HCT116 (cell line): ENCODE data around the gene PSME2. TPM values are rescaled to one million over a fixed set of nuclear protein-coding genes. Genes with fewer than 3 reads are reported as not detected.

Source experiments
- ATAC-seq: fragments of 200-7000 bp; cut with Tn5 transposase; 2 replicates; pipeline ENCODE4 v1.9.1; 2020; ENCODE audit warnings: mild to moderate bottlenecking, moderate library complexity
- BruUV-seq: library from RNA; stranded (reverse); fragments of 400-500 nt; replicated peaks from 2 replicates; lab custom pipeline; 2021; lab: Mats Ljungman, UMichigan
- CTCF ChIA-PET: fragments of 300-600 bp; sonication (Branson Sonifier 250); formaldehyde crosslinking; loops from one replicate; lab custom pipeline; 2021; ENCODE audit warnings: antibody characterized with exemption; lab: Charles Lee
- POLR2A ChIA-PET: fragments of 300-600, 350-600 bp; sonication (Branson Sonifier 250); formaldehyde crosslinking; loops from one replicate; lab custom pipeline; 2021; ENCODE audit warnings: antibody characterized with exemption; lab: Charles Lee
- RAD21 ChIA-PET, 2 experiments: fragments of 300-600 bp; sonication (Branson Sonifier 250); formaldehyde crosslinking; loops; one replicate each; lab custom pipeline; 2023; ENCODE audit warnings: low total read pairs in 2 of 2; ENCODE audit not compliant: uncharacterized antibody in 2 of 2, unreplicated experiment in 2 of 2, low non-redundant PET in 1 of 2; lab: Charles Lee
- DNase-seq: peaks from one replicate; pipeline ENCODE4 v3.0.0-alpha.2; 2010; ENCODE audit warnings: low read depth, low spot score
- H2AFZ ChIP-seq: fragments of 200-600 bp; shearing (Covaris generic), sonication (generic); 2 replicates; pipeline ENCODE4 v1.6.1; 2017; ENCODE audit warnings: low read depth, mixed run types, mixed read lengths, antibody characterized with exemption, low read length; ENCODE audit not compliant: poor library complexity, severe bottlenecking
- H3K27ac ChIP-seq: 2 replicates; pipeline ENCODE4 v1.5.1; 2012; ENCODE audit warnings: low read depth, low read length
- H3K27me3 ChIP-seq: fragments of 200-600 bp; sonication (generic); 2 replicates; pipeline ENCODE4 v1.6.1; 2016; ENCODE audit warnings: mixed run types, low read length, mixed read lengths; ENCODE audit not compliant: insufficient read depth
- H3K36me3 ChIP-seq, 2 experiments: fragments of 200-500 bp in 1 of 2; fragments of 200-600 bp in 1 of 2; sonication (Bioruptor generic) in 1 of 2; sonication (generic) in 1 of 2; 2 replicates each; pipeline versions ENCODE4 v1.5.1 to v1.6.1; 2014 to 2016; ENCODE audit warnings: low read length in 2 of 2, inconsistent platforms in 1 of 2, mixed read lengths in 1 of 2, mixed run types in 1 of 2; ENCODE audit not compliant: insufficient read depth in 2 of 2, control insufficient read depth in 1 of 2
- H3K4me1 ChIP-seq, 2 experiments: fragments of 200-600 bp in 1 of 2; sonication (generic) in 1 of 2; 2 replicates each; pipeline versions ENCODE4 v1.5.1 to v1.6.1; 2012 to 2017; ENCODE audit warnings: low read length in 2 of 2, inconsistent platforms in 1 of 2, mild to moderate bottlenecking in 1 of 2, mixed read lengths in 1 of 2, mixed run types in 1 of 2, moderate library complexity in 1 of 2; ENCODE audit not compliant: insufficient read depth in 2 of 2, control insufficient read depth in 1 of 2
- H3K4me2 ChIP-seq: fragments of 200-600 bp; sonication (generic); 2 replicates; pipeline ENCODE4 v1.6.1; 2017; ENCODE audit warnings: mixed run types, low read length, mixed read lengths
- H3K4me3 ChIP-seq, 2 experiments: fragments of 200-600 bp in 1 of 2; sonication (generic) in 1 of 2; replicated peaks in 1 of 2; 2 replicates each; pipeline ENCODE4 v1.5.1; 2011 to 2016; ENCODE audit warnings: low read length in 2 of 2, control low read depth in 1 of 2, low read depth in 1 of 2, mild to moderate bottlenecking in 1 of 2, mixed read lengths in 1 of 2, mixed run types in 1 of 2
- H3K79me2 ChIP-seq: fragments of 200-600 bp; sonication (generic); 2 replicates; pipeline ENCODE4 v1.6.1; 2017; ENCODE audit warnings: mild to moderate bottlenecking, mixed run types, low read length, moderate library complexity, mixed read lengths; ENCODE audit not compliant: insufficient read depth
- H3K9ac ChIP-seq: fragments of 200-600 bp; sonication (generic); 2 replicates; pipeline ENCODE4 v1.6.1; 2016; ENCODE audit warnings: low read length, mixed read lengths
- H3K9me2 ChIP-seq: fragments of 200-600 bp; sonication (generic), shearing (Covaris generic); 2 replicates; pipeline ENCODE4 v1.6.1; 2017; ENCODE audit warnings: mixed run types, mild to moderate bottlenecking, moderate library complexity; ENCODE audit not compliant: insufficient read depth
- H3K9me3 ChIP-seq, 2 experiments: fragments of 200-500 bp in 1 of 2; fragments of 200-600 bp in 1 of 2; sonication (Bioruptor generic) in 1 of 2; sonication (generic) in 1 of 2; 2 replicates each; pipeline ENCODE4 v1.6.1; 2014 to 2017; ENCODE audit warnings: low read length in 2 of 2, mixed read lengths in 2 of 2, inconsistent platforms in 1 of 2, low read depth in 1 of 2, mild to moderate bottlenecking in 1 of 2, mixed run types in 1 of 2, moderate library complexity in 1 of 2; ENCODE audit not compliant: control insufficient read depth in 1 of 2, insufficient read depth in 1 of 2
- H4K20me1 ChIP-seq: fragments of 200-600 bp; sonication (generic), shearing (Covaris generic); 2 replicates; pipeline ENCODE4 v1.6.1; 2017; ENCODE audit warnings: mixed run types, mild to moderate bottlenecking, moderate library complexity; ENCODE audit not compliant: insufficient read depth
- CBX3 ChIP-seq: IDR thresholded peaks from 2 replicates; pipeline ENCODE4 v1.6.1; 2012; ENCODE audit warnings: low read depth
- CTCF ChIP-seq, 3 experiments: fragments of 200-600 bp in 1 of 3; sonication (generic) in 1 of 3; IDR thresholded peaks in 2 of 3; conservative IDR thresholded peaks in 1 of 3; 2 replicates each; pipeline ENCODE4 v1.5.1; 2012 to 2017; ENCODE audit warnings: low read depth in 2 of 3, low read length in 2 of 3, antibody characterized with exemption in 1 of 3, borderline replicate concordance in 1 of 3, control low read depth in 1 of 3, mild to moderate bottlenecking in 1 of 3, mixed read lengths in 1 of 3, mixed run types in 1 of 3, moderate library complexity in 1 of 3; ENCODE audit not compliant: insufficient read depth in 1 of 3
- EZH2 ChIP-seq: fragments of 200-600 bp; sonication (generic); IDR thresholded peaks from 2 replicates; pipeline ENCODE4 v1.6.1; 2017; ENCODE audit warnings: antibody characterized with exemption, mixed run types
- JUND ChIP-seq: IDR thresholded peaks from 2 replicates; pipeline ENCODE4 v1.6.1; 2012
- SIN3A ChIP-seq: IDR thresholded peaks from 2 replicates; pipeline ENCODE4 v1.6.1; 2012; ENCODE audit warnings: low read depth
- YY1 ChIP-seq: IDR thresholded peaks from 2 replicates; pipeline ENCODE4 v1.6.1; 2011; ENCODE audit warnings: low read length, low read depth, moderate library complexity, mild to moderate bottlenecking; ENCODE audit not compliant: insufficient replicate concordance; ENCODE audit errors: extremely low read depth
- ZNF274 ChIP-seq: fragments of 200-500 bp; sonication (Bioruptor generic); IDR thresholded peaks from 2 replicates; pipeline ENCODE4 v1.6.1; 2014; ENCODE audit warnings: mild to moderate bottlenecking, low read depth, low read length, inconsistent platforms
- intact Hi-C: fragments of 100-400 bp; cut with micrococcal nuclease; formaldehyde crosslinking; loops from 2 replicates; pipeline ENCODE4 v1.10.0; 2022
- total RNA-seq: library from RNA; stranded (reverse); gene quantifications from one replicate; pipeline ENCODE4 v1.2.1, GENCODE V29; 2021; ENCODE audit not compliant: unreplicated experiment

The PSME2 gene
- total RNA-seq, 1 experiment from 2014 or later, result 160 TPM

DNA sequence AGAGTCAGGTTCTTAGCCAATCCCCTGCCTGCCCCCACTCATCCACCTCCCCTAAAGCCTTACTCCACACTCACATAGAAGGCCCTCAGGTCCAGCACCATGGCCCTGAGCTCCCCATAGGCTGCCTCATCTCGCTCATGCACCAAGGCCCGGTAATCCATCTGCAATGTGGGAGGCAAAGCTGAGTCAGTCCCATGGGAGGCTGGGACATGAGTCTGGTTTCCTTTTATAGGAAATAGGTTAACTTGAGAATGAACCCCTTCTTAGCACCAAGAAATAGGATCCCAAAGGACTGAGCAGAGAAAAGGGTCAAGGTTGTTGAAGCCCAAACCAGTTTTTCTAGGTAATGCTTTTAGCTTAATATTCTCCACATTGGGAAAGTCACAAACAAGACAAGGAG is 2.9 kb downstream of the PSME2 start:
- ChIA-PET RAD21 (no interaction called here), POLR2A (no interaction called here), CTCF (no interaction called here)
- TF ChIP-seq YY1 (no peak), CBX3 (no peak), JUND (no peak), ZNF274 (no peak), EZH2 (no peak), CTCF (IDR thresholded peaks at IDR 0.05 in 2 of 3, conservative IDR thresholded peaks at IDR 0.05 in 1 of 3; ENCODE audit: borderline replicate concordance in 1 of 3, insufficient read depth in 1 of 3, low read depth in 2 of 3, low read length in 2 of 3) (no peak), SIN3A (no peak)
- H3K4me2 ChIP-seq, result no peak overlapping the region
- H3K4me1 ChIP-seq, result peaks cover 27 to 35% of the 10 kb centered on the region in 2 experiments
- H3K9me3 ChIP-seq, result no peaks in the 10 kb centered on the region
- peaks cover 15 to 18% of the 10 kb centered on the region in 2 experiments for H3K36me3 ChIP-seq
- DNase-seq (no peak), ATAC-seq (no peak)
- no peak overlapping the region for H2AFZ ChIP-seq
- no peak overlapping the region for H3K4me3 ChIP-seq
- H3K79me2 ChIP-seq, result peaks cover 61% of the 10 kb centered on the region
- H3K27ac ChIP-seq, result no peak overlapping the region
- H3K9ac ChIP-seq, result no peak overlapping the region
- H3K9me2 ChIP-seq, result no peaks in the 10 kb centered on the region
- BruUV-seq, result no TSS peak
- H3K27me3 ChIP-seq, result no peaks in the 10 kb centered on the region
- intact Hi-C loops, result no loop called here
- no peaks in the 10 kb centered on the region for H4K20me1 ChIP-seq
